Measurements from ENCODE around the gene GP5.
A peak's percentile ranks its signal among the peaks of the same experiment; 100 is the strongest.

GP5 gene

DNA sequence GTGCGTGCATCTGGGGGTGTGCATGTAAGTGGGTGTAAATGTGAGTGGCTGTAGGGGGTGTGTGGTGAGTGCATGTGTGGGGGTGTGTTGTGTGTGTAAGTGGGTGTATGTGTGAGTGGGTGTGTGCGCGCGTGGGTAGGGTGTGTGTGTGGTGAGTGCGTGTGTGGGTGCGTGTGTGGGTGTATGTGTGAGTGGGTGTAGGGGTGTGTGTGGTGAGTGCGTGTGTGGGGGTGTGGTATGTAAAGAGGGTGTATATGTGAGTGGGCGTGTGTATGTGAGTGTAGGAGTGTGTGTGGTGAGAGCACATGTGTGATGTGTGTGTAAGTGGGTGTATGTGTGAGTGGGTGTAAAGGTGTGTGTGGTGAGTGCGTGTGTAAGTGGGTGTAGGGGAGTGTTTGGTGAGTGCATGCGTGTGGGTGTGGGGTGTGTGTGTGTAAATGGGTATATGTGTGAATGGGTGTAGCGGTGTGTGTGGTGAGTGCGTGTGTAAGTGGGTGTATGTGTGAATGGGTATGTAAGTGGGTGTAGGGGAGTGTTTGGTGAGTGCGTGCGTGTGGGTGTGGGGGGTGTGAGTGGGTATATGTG, 47.0 kb downstream of the GP5 start:
- peak overlapping the region; percentile 72 for H3K27ac ChIP-seq
- TF ChIP-seq, protein P1, sequence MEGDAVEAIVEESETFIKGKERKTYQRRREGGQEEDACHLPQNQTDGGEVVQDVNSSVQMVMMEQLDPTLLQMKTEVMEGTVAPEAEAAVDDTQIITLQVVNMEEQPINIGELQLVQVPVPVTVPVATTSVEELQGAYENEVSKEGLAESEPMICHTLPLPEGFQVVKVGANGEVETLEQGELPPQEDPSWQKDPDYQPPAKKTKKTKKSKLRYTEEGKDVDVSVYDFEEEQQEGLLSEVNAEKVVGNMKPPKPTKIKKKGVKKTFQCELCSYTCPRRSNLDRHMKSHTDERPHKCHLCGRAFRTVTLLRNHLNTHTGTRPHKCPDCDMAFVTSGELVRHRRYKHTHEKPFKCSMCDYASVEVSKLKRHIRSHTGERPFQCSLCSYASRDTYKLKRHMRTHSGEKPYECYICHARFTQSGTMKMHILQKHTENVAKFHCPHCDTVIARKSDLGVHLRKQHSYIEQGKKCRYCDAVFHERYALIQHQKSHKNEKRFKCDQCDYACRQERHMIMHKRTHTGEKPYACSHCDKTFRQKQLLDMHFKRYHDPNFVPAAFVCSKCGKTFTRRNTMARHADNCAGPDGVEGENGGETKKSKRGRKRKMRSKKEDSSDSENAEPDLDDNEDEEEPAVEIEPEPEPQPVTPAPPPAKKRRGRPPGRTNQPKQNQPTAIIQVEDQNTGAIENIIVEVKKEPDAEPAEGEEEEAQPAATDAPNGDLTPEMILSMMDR (conservative IDR thresholded peaks at IDR 0.05): no peak

DNA sequence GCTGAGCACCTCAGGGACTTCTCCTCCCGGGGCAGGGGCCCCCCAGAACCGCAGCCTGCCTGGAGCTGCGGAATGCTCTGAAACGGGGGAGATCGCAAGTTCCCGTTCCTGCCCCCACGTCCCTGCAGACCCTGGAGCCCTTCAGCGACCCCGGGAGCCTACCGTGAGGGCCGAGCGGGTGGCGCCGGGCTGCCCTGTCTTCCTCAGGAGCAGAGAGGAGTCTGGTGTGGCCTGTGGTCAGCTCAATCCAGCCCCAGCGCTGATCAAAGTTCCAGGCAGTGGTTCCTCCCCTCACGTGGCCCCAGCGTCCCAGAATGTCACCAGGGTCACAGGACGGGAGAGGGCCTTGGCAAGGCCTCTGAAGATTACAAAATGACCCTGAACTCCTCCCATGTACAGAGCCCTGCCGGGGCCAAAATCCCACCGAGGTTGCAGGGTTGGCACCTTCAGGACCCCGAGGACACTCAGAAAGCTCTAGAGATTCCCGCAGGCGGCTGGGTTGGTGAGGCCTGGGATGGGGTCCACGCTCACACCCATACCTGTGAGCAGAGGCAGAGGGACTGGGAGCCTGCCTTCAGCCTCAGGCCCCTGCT, 47.9 kb downstream of the GP5 start, which contains the start of gene CPN2:
CPN2 (minus strand) TSS at position 249 of the 593 bp plus-strand sequence. CDS start 8,626 bp downstream, outside the sequence.
- peak within 1 kb of the TSS; percentile 72; the same call in 1 of the 2 replicates for H3K27ac ChIP-seq
- TF ChIP-seq, protein P1 (conservative IDR thresholded peaks at IDR 0.05): no peak

DNA sequence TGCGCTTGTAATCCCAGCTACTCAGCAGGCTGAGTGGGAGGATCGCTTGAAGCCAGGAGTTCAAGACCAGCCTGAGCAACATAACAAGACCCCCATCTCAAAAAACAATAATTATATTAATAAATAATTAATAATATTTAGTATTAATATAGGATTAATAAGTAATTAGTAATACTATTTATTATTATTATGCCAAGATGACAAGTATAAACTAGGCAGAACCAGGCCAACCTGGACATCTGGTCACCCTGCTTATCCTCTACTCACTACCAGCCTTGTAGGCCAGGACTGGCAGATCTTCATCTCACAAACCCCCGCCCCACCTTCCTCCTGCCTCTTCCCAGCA, 48.4 kb downstream of the GP5 start:
- TF ChIP-seq, protein P1 (conservative IDR thresholded peaks at IDR 0.05): no peak
- no peak overlapping the region for H3K27ac ChIP-seq

DNA sequence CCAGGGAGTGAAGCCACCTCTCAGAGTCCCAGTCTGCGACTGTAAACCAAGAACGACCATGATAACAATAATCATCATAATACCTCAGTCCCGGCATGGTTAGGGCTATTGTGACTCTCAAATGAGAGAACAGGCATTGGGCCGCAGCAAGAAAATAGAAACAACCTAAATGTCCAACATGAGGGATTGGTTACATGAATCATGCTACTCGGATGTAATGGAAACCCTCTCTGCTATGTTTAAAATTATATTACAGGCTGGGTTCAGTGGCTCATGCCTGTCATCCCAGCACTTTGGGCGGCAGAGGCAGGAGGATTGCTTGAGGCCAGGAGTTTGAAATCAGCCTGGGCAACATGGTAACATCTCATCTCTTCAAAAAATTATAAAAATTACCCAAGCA, 50.7 kb downstream of the GP5 start:
- TF ChIP-seq, protein P1 (conservative IDR thresholded peaks at IDR 0.05): no peak
- no peak overlapping the region for H3K27ac ChIP-seq

DNA sequence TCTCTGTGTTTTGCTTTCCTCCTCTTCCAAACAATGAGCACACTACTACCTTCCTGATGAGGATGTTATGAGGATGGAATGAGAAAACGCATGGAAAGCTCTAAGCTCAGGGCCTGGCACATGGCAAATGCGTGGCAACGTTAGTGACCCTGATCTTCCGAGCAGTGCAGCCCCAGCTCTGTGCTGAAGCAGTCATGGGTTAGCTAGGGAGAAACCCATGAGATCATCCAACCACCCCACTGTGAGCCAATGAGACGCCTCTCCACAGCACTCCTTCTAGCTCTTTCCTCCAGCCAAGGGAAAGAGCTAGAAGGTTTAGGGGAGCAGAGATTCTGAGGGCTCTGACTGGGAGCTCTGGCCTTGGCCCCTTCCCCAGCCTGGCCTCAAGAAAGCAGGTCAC, 52.4 kb downstream of the GP5 start:
- H3K27ac ChIP-seq: no peak overlapping the region
- TF ChIP-seq, protein P1 (conservative IDR thresholded peaks at IDR 0.05): no peak

DNA sequence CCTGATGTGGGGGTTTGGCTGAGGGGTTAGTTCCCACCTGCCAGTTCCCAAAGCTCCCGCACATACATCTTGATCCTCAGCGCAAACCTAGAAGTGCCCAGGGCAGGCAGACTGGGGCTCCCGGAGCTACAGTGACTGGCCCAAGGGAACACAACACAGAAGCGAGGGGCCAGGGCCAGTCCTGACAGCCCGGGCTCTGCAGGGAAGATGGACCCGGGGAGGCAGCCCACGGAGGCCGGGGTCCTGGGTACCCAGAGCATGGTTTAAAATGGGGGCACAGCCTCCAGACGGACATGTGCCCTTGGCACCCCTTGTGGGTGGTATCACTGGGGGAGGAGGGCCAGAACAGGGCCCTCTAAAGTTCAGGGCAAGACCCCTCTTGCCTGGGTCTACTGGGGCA, 53.0 kb downstream of the GP5 start:
- TF ChIP-seq, protein P1 (conservative IDR thresholded peaks at IDR 0.05): no peak
- H3K27ac ChIP-seq: no peak overlapping the region
